ENCODE results near the gene LEO1. TPM values are rescaled to one million over a fixed set of nuclear protein-coding genes. Genes with fewer than 3 reads are reported as not detected.

LEO1 gene
- total RNA-seq (2013; cell fraction: nucleolus; rRNA removed) = 71.0 and 71.5 TPM in 2 replicates
- total RNA-seq (2014; rRNA removed) (23.7 and 28.6 TPM in 2 replicates), total RNA-seq (2014; rRNA removed; fragmentation: Illumina TruSeq; extraction: Trizol) (45.1 and 46.1 TPM in 2 replicates), total RNA-seq (2021) (23.0 and 23.6 TPM in 2 replicates), polyA plus RNA-seq (2011; rRNA removed) (13.6 and 15.8 TPM in 2 replicates), polyA plus RNA-seq (2014; fragmentation: Illumina TruSeq; extraction: Trizol) (50.6 and 62.8 TPM in 2 replicates), polyA plus RNA-seq (2014; fragmentation: Nextera tagmentation; extraction: Ambion mirVana) (10 to 100 TPM; 29.5 to 35.2 TPM), polyA plus RNA-seq (2014; rRNA removed) (23.8 and 25.8 TPM in 2 replicates), polyA plus RNA-seq (2016; fragmentation: Nextera tagmentation; extraction: Ambion mirVana) (10 to 100 TPM; 45.6 to 47.8 TPM), polyA minus RNA-seq (2011; rRNA and poly(A)+ RNA removed) (9.0 and 9.4 TPM in 2 replicates), Bru-seq, nascent RNA (percentile 75 among the genes with signal in this experiment), BruChase-seq, experiment 1, labeled RNA remaining after a 6-hour chase (percentile 78 among the genes with signal in this experiment), BruChase-seq, experiment 2, labeled RNA remaining after a 2-hour chase (percentile 79 among the genes with signal in this experiment)
- polyA plus RNA-seq (2011; ENCODE audit: low read depth) = 14.7 TPM
- polyA plus RNA-seq (2011; cell fraction: cytosol; rRNA removed) = 3.6 and 4.8 TPM in 2 replicates
- polyA plus RNA-seq (2011; cell fraction: nucleus; rRNA removed) = 5.4 and 8.5 TPM in 2 replicates
- 18.5 and 23.9 TPM in 2 replicates for polyA plus RNA-seq (2012)
- 5.3 and 6.5 TPM in 2 replicates for polyA minus RNA-seq (2011; cell fraction: cytosol; rRNA and poly(A)+ RNA removed)
- polyA minus RNA-seq (2011; cell fraction: nucleus; rRNA and poly(A)+ RNA removed) = 5.7 and 7.3 TPM in 2 replicates
- long read RNA-seq, experiment 1, transcript LEO1-201 (12 exons, 2,193 nt) = major isoform, 44 of 65 reads
- long read RNA-seq, experiment 1, partial matches to known transcripts = 15 of 65 reads
- long read RNA-seq, experiment 1, other reads (novel, unspliced or antisense) = 6 of 65 reads
- long read RNA-seq, experiment 2, transcript LEO1-201 (12 exons, 2,193 nt) = major isoform, 254 of 586 reads
- long read RNA-seq, experiment 2, partial matches to known transcripts = 307 of 586 reads
- long read RNA-seq, experiment 2, other reads (novel, unspliced or antisense) = 24 of 586 reads

- Histone ChIP-seq H3K4me3 (peak within 1 kb of the TSS; percentile 82), H3K36me3 (ENCODE audit: control insufficient read depth in 2 of 2, insufficient read depth in 2 of 2, low read length in 1 of 2) (peaks cover 0 to 3% of the 10 kb centered on the region in 2 experiments; a peak in 1 of 4 replicates), H3K9ac (ENCODE audit: control insufficient read depth, insufficient read depth, low read length) (peak within 1 kb of the TSS; percentile 92), H3K79me2 (ENCODE audit: control insufficient read depth, insufficient read depth, low read length) (peaks cover 42% of the 10 kb centered on the region), H3K27ac (ENCODE audit: control insufficient read depth, insufficient read depth) (peak within 1 kb of the TSS; percentile 83), H3K9me3 (replicated peaks; ENCODE audit: control insufficient read depth, insufficient read depth, low read length) (peaks cover 4% of the 10 kb centered on the region; the same call in 1 of the 3 replicates), H4K20me1 (ENCODE audit: control insufficient read depth, insufficient read depth) (no peaks in the 10 kb centered on the region), H3K4me1 (ENCODE audit: control insufficient read depth, insufficient read depth, low read length) (no peaks in the 10 kb centered on the region), H3K27me3 (replicated peaks in 1 of 2; ENCODE audit: control insufficient read depth in 2 of 2, insufficient read depth in 2 of 2, low read length in 1 of 2) (no peaks in the 10 kb centered on the region), H3K4me2 (ENCODE audit: control insufficient read depth, insufficient read depth) (peak within 1 kb of the TSS; percentile 86), H2AFZ (ENCODE audit: control insufficient read depth, low read depth, low read length) (peak within 1 kb of the TSS; percentile 97)
- ChIA-PET SMC1A (ENCODE audit: uncharacterized antibody, unreplicated experiment) (interaction anchor here (0.6 to 2.5 kb wide), 14 partner anchors 10 to 256 kb away, joined by 3 to 20 read pairs (median 4); no protein-coding TSS in a partner anchor), CTCF (interaction anchor here (0.9 to 3.2 kb wide), 13 partner anchors 9 to 256 kb away, joined by 3 to 12 read pairs (median 4); no protein-coding TSS in a partner anchor), POLR2A (interaction anchor here (1.1 to 1.7 kb wide), 6 partner anchors 10 to 132 kb away, joined by 3 to 7 read pairs (median 4); no protein-coding TSS in a partner anchor), RAD21 (ENCODE audit: unreplicated experiment) (interaction anchor here (0.7 to 2.2 kb wide), 13 partner anchors 8 to 212 kb away, joined by 3 to 6 read pairs (median 3); no protein-coding TSS in a partner anchor)
- peak; percentile 91 for ATAC-seq
- intact Hi-C loops (cut with micrococcal nuclease; ENCODE audit: unreplicated experiment) = no loop called here
- in situ Hi-C loops (cut with MboI) = no loop called here
- 1% methylated on average over 58 of the region's 58 CpGs for WGBS (ENCODE audit: insufficient coverage, insufficient replicate concordance, low lambda C conversion rate, missing lambda C conversion rate)
- BruUV-seq (replicated peaks) = TSS peak; percentile 94
- peak; percentile 88 for DNase-seq (ENCODE audit: low read depth, low spot score)
- FAIRE-seq = peak; percentile 96
- TF ChIP-seq CUX1 (IDR thresholded peaks at IDR 0.05; ENCODE audit: insufficient replicate concordance, low read depth, low read length) (peak; percentile 22), CHD4 (IDR thresholded peaks at IDR 0.05) (no peak), KAT2A (conservative IDR thresholded peaks at IDR 0.05; ENCODE audit: control insufficient read depth, low read depth, low read length) (no peak), SIX5 (IDR thresholded peaks at IDR 0.05; ENCODE audit: low read depth, low read length, severe bottlenecking) (peak; percentile 33), POLR2AphosphoS2 (IDR thresholded peaks at IDR 0.05; ENCODE audit: low read depth, low read length) (peak; percentile 64; the same call in 1 of the 2 replicates), NR2C1 (IDR thresholded peaks at IDR 0.05) (no peak), MLLT1 (IDR thresholded peaks at IDR 0.05) (no peak)
Measured at GRCh38 chr15:51971375-51972133, at the start of gene LEO1. Gene LEO1, minus strand, starts transcription at chr15:51971778. Its CDS starts 33 bp downstream, at chr15:51971745.
